Islet precursor cell (in vitro differentiated cells): ENCODE results near the gene MRPS34.

Source experiments
- DNase-seq: peaks from one replicate; pipeline ENCODE4 v3.0.0-alpha.2; 2018

Gene MRPS34

GRCh38 chr16:1723450-1724147 lies 49.3 kb downstream of the MRPS34 start:
- DNase-seq = no peak
